NCI-H2029 treated with DMSO at 0.1 percent for 48 hours (cell line): ENCODE data around the gene TP53I3.
"Not testable (repeated sequence)": the region's sequence is repeated elsewhere in the genome, so short reads cannot be mapped to it uniquely, and the experiment has no call there.

ENCODE experiments used
- DNase-seq: peaks from one replicate; lab custom pipeline; 2025; lab: John Stamatoyannopoulos, UW

The TP53I3 gene

DNA sequence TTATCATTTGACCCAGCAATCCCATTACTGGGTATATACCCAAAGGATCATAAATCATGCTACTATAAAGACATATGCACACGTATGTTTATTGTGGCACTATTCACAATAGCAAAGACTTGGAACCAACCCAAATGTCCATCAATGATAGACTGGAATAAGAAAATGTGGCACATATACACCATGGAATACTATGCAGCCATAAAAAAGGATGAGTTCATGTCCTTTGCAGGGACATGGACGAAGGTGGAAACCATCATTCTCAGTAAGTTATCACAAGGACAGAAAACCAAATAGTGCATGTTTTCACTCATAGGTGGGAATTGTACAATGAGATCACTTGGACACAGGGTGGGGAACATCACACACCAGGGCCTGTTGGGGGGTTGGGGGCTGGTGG lies 16.1 kb upstream of the TP53I3 start:
- DNase-seq = not testable (repeated sequence)

DNA sequence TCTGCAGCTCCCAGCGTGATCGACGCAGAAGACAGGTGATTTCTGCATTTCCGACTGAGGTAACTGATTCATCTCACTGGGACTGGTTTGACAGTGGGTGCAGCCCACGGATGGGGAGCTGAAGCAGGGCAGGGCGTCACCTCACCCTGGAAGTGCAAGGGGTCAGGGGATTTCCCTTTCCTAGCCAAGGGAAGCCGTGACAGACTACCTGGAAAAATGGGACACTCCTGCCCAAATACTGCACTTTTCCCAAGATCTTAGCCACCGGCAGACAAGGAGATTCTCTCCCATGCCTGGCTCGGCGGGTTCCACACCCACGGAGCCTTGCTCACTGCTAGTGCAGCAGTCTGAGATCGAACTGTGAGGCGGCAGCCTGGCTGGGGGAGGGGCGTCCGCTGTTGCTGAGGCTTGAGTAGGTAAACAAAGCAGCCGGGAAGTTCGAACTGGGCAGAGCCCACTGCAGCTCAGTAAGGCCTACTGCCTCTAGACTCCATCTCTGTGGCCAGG lies 10.6 kb upstream of the TP53I3 start:
- DNase-seq = not testable (repeated sequence)

DNA sequence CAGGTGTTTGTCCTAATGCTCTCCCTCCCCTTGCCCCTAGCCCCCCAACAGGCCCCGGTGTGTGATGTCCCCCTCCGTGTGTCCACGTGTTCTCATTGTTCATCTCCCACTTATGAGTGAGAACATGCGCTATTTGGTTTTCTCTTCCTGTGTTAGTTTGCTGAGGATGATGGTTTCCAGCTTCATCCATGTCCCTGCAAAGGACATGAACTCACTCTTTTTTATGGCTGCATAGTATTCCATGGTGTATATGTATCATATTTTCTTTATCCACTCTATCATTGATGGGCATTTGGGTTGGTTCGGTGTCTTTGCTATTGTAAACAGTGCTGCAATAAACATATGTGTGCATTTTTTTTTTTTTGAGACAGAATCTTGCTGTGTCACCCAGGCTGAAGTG lies 8.6 kb upstream of the TP53I3 start:
- DNase-seq = not testable (repeated sequence)

DNA sequence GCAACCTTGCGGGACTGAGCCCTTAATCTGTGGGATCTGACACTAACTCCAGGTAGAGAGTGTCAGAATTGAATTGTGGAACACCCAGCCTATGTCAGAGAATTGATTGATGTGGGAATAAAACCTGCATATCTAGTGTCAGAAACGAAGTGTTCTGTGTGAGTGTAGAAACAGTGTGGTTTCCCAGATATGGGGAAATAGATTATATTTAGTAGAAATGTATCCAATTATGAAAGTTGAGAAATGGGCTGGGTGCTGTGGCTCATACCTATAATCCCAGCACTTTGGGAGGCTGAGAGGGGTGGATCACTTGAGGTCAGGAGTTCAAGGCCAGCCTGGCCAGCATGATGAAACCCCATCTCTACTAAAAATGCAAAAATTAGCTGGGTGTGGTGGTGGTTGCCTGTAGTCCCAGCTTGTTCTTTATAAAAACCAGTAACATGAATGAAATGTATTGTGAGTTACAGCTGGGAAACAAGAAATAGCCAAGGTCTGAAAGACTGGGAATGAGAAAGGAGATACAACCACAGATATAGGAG lies 4.3 kb upstream of the TP53I3 start:
- DNase-seq = no peak

DNA sequence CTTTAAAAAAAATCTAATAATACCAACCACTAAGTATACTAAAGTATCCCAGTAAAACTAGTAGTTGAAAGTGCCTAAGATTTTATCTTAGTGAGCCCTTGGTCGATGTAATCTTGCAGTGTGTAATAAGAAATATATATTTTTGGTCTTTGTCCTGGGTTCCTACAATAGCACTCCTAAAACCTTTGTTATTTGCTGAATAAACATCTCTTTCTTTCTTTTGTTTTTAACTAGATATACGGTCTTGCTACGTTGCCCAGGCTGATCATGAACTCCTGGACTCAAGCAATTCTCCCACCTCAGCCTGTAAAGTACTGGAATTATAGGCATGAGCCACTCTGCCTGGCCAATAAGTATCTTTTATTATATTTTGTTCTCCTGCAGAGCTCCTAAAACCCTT lies 2.4 kb upstream of the TP53I3 start:
- DNase-seq = no peak

DNA sequence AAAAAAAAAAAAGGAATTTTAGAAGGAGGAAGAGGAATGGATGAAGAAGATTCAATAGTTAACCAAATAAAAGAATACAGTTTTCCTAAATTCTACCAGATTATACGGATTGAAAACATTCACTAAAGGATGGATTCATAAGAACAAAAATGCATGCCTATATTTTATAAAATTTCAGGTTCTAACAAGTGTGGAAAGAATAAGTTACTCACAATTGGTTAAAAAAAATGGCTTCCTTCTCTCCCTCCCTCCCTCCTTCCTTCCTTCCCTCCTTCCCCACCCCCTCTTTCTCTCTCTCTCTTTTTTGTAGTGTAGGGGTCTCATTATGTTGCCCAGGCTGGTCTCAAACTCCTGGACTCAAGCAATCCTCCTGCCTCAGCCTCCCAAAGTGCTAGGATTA lies 1.6 kb upstream of the TP53I3 start:
- DNase-seq = no peak

DNA sequence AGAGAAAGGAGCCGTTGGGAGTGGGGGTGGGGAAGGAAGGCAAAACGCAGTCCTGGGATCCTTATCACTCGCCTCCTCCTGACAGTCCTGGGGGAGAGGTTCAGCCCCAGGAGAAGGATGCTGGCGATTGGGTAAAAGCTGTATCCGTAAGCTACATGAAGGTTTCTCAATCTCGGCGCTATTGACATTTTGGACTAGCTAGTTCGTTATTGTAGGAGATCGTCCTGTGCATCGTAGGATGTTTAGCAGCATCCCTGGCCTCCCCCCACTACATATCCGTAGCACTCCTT lies 511 bp upstream of the TP53I3 start:
- DNase-seq = no peak

DNA sequence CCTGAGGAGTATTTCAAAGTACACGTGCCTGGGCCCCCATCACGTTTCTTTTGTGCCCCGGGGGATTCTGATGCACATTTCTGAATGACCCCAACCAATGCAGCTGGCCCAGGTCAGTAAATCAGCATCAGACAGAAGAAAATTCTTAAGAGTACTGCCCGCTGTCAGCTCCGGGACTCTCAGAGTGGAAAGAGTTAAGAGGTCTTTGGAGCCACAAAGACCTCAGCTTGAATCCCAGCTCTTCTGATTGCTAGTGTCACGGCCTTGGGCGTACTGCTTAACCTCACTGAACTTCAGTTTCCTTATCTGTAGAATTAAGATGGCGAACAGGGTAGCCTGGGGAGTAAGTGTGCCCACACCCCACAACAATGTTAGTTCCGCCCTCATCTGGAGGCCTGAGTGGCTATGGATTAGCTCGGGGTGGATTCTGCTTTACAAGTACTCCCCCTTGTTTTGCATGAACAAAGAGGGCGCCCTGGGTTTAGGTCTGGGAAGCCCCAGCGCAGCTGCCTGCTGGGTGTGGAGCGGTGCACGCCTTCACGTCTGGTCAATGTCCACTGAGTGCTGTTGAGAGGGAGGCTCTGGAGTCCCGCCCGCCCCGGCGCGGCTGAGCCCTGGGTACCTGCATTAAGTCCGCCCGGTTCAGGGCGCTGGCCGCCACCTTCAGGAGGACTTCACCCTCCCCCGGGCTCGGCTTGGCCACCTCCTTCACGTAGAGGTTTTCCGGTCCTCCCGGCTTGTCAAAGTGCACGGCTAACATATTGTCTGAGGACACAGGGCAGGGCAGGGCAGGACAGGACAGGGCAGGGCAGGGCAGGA lies 858 bp downstream of the TP53I3 start:
- peak; percentile 36 for DNase-seq

DNA sequence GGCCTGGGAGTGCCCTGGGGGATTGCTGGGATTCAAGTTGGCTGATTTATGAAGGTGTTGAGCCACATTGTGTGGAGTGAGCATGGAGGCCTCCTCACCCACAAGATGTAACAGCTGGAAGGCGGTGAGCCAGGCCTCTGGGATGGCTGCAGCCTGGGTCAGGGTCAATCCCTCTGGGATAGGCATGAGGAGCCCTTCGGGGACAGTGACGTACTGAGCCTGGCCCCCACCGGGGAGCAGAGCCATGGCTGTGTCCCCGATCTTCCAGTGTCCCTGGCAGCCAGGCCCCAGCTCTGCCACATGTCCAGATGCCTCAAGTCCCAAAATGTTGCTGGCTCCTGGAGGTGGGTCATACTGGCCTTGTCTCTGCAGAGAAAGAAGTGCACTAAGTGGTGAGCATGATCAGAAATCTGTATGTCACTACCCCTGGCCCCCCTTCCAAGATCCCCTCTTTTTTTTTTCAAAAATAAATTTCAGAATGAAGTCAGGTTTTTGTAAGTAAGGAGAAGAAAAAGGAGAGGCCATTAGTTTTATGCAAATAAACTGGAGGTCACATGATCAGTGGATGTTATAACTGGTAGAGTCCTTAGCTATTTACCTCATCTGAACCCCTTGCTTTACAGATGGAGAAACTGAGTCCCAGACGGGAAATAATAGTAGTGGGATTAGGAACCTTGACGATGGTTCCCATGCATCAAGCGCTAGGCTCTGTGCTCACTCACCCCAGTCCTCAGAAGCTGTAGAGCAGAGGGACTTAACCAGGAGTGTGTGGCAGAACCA lies 1.7 kb downstream of the TP53I3 start:
- DNase-seq = no peak

DNA sequence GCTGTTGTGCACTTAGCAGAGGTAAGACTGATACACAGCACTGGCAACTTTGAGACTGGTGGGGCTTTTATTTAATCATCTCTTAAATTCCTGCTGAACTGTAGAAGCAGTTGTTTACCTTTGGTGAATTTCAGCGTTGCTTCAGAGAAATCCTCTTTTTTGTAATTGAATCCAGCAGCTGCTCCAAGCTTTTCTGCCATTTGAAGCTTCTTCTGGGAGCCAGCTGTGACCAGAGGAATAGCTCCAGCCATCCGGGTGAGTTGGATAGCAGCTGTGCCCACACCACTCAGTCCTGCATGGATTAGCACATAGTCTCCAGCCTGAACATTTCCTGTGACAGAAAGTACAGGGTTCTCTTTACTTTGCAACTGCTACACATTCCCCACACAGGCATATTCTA lies 3.9 kb downstream of the TP53I3 start:
- peak; percentile 32 for DNase-seq

DNA sequence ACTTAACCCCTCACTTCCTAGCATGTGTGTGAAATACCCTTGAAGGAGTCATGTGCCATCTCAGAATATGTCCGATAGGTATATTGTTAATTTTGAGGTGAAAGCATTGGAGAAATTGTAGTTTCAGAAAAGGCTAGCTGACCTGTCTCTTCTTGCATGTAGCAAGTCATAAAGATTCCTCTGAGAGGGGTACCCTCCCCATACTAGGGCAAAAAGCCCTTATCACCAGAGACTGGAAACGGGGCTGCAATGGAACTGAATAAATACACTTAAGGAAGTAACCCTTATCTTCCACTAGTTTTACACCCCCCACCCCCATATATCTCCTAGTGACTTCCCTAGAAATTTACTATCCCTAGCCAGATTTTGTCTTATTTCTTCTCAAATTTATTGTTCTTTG lies 6.8 kb downstream of the TP53I3 start:
- DNase-seq = no peak

DNA sequence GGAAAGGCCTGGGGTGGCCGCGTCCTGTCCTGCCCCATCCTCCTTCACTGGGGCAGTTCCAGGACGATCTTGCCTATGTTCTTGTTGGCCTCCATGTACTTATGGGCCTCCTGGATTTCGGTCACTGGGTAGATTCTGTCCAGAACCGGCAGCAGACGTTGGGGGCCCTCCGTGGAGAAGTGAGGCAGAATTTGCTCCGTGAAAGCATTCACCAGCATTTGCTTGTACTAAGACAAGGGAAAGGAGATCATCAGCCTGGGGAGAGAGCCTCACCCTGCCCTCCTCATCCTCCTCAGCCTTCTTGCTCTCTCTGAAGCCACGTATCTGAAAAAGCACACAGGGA lies 7.1 kb downstream of the TP53I3 start:
- no peak for DNase-seq

DNA sequence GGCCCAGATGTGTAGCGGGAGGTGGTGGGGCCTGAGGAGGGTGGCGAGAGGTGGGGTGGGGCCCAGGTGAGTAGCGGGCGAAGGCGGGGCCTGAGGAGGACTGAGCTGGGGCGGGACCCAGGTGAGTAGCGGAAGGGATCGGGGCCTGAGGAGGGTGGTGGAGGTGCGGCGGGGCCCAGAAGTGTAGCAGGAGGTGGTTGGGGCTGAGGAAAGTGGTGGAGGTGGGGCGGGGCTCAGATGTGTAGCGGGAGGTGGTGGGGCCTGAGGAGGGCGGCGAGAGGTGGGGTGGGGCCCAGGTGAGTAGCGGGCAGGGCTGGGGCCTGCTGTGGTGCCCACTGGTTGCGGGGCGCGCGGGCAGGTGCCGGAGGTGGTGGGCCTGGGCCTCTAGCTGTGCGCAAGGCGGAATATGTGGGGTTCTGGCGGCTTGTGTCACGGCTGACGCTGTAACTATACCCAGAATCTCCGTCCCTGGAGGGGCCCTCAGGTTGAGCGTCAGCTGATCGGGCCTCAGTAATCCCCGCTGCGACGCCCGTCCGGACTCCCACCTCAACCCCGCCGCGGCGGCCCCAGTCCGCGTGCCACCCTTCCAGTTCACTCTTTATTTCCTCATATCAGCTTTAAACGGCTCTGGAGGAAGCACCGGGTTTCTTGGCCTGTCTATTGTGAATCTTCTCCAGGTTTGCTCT lies 7.6 kb downstream of the TP53I3 start:
- peak; percentile 95 for DNase-seq

DNA sequence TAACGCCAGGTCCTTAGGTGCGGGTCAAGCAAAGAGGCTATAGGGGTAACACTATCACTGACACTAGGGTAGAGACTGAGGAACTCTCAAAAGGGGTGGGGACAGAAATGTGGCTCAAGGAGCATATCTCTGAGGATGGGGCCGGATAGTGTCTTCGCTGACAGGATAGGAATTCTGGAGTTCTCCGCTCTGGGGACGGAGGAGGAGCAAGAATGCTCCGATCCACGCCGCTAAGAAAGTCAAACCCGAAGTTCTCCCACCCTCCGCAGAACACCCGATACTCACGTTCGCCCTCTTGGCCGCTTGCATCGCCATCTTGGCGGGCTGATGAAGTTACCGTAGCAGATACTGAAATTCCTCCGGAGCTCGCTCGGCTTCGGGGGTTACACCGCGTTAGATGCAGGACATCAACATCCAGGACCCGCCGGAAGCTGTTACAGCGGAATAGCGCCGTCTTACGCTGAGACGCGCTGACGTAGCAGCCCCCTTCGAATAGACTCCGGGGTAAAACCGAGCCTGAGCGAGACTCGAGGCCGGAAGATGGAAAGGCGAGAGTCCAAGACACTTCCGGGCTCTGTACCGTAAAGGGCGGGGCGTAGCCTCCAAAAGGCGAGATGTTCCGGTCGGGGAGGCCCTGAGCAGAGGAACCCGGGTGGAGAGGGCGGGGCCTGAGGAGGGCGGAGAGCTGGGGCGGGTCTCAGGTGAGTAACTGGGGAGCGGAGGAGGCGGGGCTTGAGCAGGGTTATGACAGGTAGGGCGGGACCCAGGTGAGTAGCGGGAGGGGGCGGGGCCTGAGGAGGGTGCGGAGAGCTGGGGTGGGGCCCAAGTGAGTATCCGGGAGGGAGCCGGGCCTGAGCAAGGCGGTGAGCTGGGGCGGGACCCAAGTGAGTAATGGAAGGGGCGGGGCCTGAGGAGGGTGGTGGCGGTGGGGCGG lies 8.5 kb downstream of the TP53I3 start, which contains the start of gene SF3B6:
TSS of gene SF3B6 (minus strand) at position 412 of the 934 bp plus-strand sequence. CDS start at position 315, 97 bp downstream.
- DNase-seq = peak; percentile 95

DNA sequence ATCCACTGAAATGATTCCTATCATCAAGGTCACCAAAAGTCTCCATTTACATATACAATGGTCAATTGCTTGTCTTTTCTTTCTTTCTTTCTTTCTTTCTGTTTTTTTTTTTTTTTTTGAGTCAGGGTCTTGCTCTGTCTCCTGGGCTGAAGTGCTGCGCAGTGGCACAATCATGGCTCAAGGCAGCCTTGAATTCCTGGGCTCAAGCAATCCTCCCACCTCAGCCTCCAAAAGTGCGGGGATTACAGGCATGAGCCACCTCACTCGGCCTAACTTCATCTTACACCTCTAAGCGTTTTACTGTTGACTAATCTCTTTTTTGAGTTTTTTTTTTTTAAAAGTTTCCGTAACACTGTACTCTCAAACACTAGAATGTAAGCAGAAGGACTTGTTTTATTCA lies 9.4 kb downstream of the TP53I3 start:
- DNase-seq = no peak

DNA sequence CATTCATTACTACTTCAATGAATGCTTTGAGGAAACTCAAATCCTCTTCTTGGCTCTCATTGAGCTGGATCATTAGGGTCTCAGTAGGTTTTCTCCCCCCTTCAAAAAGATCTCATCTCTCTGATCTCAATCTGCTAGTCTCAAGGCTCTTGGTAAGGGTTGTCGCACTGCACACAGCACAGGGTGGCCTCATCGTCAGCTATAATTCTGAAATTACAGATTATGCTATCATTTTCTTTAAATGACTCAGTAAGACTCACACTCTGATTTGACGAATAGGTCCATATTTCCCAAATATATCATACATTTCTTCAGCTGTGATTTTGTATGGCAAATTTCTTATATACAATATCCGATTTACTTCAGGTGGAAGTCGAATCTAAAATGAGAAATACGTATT lies 10.8 kb downstream of the TP53I3 start:
- no peak for DNase-seq

DNA sequence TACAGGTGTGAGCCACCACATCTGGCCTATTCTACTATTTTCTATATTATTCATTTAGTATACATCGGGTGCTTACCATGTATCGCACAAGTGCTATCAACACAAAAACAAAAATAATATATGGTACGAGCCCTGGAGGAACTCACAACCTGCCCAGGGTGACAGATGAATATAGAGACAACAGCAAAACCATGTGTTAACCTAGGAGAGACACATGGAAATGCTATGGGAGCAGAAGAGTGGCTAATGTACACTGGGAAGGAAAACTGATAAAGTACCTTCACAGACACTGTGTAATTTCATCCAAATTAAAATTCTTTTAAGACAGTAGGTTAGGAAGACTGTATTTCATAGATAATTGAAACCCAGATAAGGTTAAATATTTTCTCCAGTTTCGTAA lies 12.4 kb downstream of the TP53I3 start:
- no peak for DNase-seq

DNA sequence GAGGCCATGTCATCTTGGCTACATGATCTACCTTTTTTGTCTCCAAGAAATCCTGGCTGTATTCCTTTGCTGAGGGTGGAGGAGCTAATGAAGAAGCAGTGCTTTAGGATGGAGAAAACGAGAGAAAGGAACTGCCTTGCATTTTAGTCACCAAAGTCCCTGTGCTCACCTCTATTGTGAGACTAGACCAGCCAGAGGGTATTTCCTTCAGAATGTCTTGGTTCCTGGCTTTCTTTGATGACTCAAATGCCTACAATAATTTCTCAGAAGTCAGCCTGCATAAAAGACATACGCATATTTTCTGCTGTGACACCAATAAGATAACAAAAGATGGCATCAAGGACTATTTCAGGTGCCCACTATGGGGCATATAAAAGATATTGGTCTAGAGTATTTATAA lies 19.3 kb downstream of the TP53I3 start:
- DNase-seq = no peak

DNA sequence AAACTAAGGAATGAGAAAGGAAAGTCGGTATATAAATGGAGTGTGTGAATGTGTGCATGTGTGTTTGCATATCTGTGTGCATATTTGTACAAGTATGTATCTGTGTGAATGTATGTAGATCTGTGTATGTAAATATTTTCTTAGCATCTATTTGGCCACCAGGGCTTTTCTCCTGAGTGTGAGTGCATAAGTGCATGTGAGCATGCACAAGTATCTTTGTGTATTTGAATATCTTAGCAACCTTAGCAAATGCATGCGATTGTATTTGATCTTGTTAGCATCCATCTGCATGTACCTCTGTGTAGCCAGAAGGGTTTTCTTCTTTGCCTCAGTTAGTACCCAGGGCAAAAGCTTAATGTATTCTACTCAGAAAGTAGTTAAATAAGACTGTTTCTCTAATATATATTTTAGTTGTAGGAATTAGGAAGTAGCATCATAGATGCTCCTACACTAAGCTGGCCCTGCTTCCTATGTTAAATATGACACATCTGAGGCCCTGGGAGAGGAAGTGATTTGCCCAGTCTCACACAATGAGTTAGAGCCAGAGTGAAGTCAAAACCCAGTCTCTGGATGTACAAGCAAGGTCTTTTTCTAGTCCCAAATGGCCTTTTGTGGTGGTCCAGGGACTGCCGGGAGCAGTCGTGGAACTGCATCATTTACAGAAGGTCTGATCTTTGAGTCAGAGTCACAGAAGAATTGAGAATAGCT lies 25.9 kb downstream of the TP53I3 start:
- no peak for DNase-seq

DNA sequence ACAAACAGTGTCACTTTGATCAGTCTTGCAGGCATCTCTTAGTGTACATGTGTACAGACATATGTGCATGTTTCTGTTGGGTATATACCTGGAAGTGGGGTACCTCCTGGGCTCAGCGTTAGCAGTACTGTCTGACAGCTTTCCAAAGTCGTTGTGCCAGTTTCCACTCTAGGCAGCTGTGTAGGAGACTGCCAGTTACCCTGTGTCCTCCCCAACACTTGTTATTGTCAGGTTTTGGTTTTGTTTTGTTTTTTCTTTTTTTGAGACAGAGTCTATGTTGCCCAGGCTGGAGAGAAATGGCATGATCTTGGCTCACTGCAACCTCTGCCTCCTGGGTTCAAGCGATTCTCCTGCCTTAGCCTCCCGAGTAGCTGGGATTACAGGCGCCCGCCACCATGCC lies 28.9 kb downstream of the TP53I3 start:
- DNase-seq = no peak
